HG03139 (cell line): ENCODE measurements around the gene GPR32.
"Not testable (repeated sequence)": the region's sequence is repeated elsewhere in the genome, so short reads cannot be mapped to it uniquely, and the experiment has no call there.

Source experiments
- ATAC-seq: cut with Tn5 transposase; IDR thresholded peaks from one replicate; pipeline ENCODE4 v1.9.1; 2021; ENCODE audit not compliant: unreplicated experiment

The GPR32 gene

DNA sequence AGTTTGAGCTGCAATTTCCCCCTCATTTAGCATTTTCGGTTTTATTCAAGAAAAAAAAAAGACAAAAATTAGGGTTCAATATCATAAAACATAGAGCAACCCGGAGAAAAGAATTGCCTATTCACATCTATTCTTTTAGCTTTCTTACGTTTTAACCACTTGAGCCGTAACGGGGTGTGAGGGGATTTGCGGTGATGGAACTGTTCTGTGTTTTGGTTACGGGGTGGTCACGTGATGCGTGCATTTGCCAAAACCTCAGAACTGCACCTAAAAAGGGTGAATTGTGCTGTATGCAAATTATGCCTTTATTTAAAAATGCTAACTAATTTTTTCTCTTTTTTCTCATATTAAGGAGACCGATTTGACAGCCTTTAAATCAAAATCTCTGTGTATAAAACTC, 25.0 kb upstream of the GPR32 start:
- no peak for ATAC-seq

DNA sequence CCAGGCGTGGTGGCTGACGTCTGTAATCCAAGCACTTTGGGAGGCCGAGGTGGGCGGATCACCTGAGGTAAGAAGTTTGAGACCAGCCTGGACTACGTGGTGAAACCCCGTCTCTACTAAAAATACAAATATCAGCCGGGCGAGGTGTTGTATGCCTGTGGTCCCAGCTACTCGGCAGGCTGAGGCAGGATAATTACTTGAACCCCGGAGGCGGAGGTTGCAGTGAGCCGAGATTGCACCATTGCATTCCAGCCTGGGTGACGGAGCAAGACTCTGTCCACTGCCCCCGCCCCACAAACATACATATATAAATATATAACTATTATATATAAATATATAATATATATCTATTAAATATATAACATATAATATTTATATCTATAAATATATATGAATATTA, 23.1 kb upstream of the GPR32 start:
- ATAC-seq: not testable (repeated sequence)

DNA sequence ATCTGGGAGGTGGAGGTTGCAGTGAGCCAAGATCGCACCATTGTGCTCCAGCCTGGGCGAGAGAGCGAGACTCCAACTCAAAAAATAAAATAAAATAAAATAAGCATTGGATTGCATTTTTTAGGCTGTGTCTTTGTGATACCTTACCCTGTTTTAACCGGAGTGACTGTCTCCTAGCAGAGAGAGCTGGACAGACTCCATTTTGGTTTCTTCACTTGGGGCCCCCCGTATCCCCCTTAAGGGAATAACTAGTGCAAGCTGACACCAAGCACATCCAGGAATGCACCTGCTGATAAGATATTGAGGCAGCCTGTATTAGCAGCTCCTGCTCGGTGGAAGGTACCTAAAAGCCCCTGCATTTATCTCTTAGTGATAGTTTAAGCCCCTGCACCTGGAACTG, 20.8 kb upstream of the GPR32 start:
- ATAC-seq: no peak

- ATAC-seq: no peak
Observed at GRCh38 chr19:50750010-50750409, 20.3 kb upstream of the GPR32 start.

DNA sequence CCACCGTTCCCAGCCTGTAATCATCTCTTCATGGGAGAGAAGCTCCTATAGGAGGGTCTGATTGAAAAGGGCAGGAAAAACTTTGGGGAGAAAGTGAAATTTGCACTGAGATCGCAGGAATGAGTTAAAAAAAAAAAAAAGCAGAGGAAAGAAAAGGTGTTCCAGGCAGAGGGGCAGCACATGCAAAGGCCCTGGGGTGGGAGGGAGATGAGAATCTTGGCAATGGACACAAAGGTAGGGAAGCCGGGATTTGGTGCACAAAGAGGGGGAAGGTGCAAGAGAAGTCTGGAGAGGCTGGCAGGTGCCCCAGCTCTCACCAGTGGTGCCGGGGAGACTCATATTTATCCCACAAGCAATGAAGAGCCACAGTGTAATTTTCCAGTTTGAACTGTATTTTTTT, 16.4 kb upstream of the GPR32 start:
- no peak for ATAC-seq

- ATAC-seq: not testable (repeated sequence)
Observed at GRCh38 chr19:50756244-50756643, 14.0 kb upstream of the GPR32 start.

DNA sequence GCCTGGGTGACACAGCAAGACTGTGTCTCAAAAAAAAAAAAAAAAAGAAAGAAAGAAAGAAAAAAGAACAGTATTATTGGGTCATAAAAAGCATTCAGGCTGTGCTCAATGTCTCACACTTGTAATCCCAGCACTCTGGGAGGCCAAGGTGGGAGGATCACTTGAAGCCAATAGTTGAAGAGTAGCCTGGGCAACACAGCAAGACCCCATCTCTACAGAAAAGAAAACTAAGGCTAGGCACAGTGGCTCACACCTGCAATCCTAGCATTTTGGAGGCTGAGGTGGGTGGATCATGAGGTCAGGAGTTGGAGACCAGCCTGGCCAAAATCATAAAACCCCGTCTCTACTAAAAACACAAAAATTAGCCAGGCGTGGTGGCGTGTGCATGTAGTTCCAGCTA, 12.6 kb upstream of the GPR32 start:
- ATAC-seq: not testable (repeated sequence)

DNA sequence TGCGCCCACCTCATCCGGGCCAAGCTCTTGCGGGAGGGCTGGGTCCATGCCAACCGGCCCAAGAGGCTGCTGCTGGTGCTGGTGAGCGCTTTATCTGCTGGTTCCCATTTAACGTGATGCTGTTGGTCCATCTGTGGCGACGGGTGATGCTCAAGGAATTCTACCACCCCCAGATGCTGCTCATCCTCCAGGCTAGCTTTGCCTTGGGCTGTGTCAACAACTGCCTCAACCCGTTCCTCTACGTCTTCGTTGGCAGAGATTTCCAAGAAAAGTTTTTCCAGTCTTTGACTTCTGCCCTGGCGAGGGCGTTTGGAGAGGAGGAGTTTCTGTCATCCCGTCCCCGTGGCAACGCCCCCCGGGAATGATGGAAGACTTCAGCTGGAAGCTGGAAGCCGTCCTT, 11.2 kb upstream of the GPR32 start:
- ATAC-seq: not testable (repeated sequence)

DNA sequence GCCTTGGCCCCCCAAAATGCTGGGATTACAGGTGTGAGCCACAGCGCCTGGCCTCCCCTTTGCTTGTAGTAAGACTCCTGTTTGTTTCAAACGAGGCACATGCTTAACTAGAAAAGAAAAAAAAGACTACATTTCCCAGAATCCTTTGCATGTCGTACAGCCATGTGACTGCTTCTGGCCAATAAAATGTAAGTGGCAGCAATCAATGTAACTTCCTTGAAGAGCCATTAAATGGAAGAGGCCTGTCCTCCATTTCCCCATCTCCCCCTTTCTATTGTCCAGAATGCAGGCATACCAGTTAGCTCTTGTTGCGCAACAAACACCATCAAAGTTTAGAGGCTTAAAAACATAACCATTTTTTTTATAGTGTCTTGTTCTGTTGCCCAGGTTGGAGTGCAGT, 10.4 kb upstream of the GPR32 start:
- no peak for ATAC-seq

DNA sequence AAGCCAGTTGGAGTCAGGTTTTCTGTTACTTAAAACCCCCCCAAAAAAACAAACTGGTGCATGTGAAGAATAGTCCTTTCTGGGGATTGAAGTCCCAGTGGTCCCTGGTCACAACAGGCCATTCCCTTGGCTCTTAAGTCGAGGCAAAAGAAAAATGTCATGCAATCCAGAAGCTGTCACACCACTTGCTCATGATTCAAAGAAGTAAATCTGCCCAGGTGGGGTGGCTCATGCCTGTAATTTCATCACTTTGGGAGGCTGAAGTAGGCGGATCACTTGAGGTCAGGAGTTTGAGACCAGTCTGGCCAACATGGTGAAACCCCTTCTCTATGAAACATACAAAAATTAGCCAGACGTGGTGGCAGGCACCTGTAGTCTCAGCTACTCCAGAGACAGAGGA, 8.8 kb upstream of the GPR32 start:
- ATAC-seq: not testable (repeated sequence)

GRCh38 chr19:50763521-50763920, 6.7 kb upstream of the GPR32 start:
- not testable (repeated sequence) for ATAC-seq

GRCh38 chr19:50764409-50764808, 5.9 kb upstream of the GPR32 start:
- no peak for ATAC-seq

DNA sequence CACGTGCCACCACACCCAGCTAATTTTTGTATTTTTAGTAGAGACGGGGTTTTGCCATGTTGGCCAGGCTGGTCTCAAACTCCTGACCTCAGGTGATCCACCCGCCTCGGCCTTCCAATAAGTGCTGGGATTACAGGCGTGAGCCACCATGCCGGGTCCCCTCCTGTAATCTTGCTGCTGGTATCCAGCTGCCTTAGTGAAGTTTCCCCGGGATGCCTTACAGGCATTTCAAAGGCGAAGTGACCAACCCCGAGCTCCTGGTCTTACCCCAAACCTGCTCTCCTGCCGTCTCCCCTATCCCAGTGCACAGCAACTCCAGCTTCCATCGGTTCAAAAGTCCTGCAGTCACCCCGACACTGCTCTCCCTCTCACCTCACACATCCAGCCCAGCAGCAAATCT, 3.5 kb upstream of the GPR32 start:
- ATAC-seq: not testable (repeated sequence)

DNA sequence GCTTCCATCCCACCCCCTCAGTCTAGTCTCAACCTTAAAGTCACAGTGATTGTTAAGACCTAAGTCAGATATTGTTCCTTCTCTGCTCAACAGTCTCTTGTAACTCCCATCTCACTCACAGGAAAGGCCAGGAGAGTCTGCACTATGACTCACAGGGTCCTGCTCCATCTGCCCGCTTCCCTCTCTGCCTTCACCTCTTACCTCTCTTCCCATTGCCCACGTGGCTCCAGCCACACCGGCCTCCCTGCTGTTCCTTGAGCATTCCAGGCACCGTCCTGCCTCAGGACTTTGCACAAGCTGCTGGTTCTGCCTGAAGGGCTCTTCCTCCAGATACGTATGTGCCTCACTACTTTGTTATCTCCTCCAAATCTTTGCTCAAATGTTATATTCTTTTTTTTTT, 3.0 kb upstream of the GPR32 start:
- not testable (repeated sequence) for ATAC-seq

DNA sequence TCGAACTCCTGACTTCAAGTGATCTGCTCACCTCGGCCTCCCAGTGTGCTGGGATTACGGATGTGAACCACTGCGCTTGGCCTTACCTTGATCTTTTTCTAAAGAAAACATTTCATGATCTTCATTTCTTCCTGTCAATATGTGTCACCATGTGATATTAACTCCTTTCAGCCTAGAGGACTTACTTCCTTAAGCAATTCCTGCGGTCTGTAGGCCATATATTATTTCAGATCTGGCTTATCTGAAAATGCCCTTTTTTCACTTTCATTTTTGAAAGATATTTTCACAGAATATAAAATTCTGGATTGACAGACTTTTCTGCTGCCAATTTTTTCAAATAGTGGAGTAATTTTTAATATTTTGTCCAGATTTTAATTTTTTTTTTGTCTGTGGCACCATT, 2.0 kb upstream of the GPR32 start:
- ATAC-seq: no peak

- ATAC-seq: no peak
Observed at GRCh38 chr19:50770888-50771287, 624 bp downstream of the GPR32 start.

- ATAC-seq: no peak
Observed at GRCh38 chr19:50772476-50772875, 2.2 kb downstream of the GPR32 start.

DNA sequence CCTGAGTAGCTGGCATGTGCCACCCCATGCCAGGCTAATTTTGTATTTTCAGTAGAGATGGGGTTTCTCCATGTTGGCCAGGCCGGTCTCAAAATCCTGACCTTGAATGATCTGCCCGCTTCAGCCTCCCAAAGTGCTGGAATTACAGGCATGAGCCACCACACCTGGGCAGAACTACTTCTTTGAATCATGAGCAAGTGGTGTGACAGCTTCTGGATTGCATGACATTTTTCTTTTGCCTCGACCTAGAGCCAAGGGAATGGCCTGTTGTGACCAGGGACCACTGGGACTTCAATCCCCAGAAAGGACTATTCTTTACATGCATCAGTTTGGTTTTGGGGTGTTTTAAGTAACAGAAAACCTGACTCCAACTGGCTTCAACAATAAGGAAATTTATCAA, 2.6 kb downstream of the GPR32 start:
- not testable (repeated sequence) for ATAC-seq

DNA sequence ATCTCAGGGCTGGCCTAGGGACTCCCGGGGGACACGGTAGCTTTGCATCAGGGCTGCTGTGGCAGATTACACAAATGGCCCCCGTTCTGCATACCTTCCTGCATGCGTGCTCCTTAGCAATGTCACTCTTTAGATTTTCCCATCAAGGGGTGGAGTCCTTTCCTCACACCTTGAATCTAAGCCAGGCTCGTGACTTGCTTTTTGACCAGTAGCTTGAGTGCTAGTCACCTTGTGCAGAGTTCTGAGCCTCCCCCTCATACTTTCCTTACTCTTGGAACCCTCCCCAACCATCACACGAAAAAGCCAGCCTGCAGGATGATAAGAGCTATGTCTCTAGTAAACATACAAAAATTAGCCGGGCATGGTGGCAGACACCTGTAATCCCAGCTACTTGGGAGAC, 3.2 kb downstream of the GPR32 start:
- not testable (repeated sequence) for ATAC-seq

DNA sequence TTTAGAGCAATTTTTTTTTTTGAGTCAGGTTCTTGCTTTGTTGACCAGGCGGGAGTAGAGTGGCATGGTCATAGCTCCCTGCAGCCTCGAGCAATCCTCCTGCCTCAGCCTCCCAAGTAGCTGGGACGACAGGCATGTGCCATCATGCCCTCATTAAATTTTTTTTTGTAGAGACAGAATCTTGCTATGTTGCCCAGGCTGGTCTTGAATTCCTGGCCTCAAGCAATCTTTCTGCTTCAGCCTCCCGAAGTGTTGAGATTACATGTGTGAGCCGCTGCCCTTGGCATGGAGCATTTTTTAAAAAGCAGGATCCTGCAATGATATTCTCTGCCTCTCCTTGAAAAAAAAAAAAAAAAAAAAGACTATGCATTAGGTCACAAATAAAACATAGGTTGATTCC, 5.9 kb downstream of the GPR32 start:
- ATAC-seq: no peak

DNA sequence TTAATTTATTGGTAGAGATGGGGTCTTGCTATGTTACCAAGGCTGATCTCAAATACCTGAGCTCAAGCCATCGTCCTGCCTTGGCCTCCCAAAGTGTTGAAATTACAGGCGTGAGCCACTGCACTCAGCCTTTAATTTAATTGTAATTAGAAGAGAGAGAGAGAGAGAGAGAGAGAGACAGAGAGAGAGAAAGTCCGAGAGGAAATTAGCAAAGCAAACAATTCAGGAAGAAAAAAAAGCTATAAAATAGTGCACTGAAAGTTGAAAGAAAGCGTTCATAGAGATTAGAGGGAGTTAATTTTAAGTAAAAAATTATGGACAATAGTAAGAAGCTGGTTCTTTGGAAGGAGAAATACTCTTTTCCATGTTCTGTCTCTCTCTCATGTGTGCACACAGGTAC, 7.0 kb downstream of the GPR32 start:
- ATAC-seq: no peak

DNA sequence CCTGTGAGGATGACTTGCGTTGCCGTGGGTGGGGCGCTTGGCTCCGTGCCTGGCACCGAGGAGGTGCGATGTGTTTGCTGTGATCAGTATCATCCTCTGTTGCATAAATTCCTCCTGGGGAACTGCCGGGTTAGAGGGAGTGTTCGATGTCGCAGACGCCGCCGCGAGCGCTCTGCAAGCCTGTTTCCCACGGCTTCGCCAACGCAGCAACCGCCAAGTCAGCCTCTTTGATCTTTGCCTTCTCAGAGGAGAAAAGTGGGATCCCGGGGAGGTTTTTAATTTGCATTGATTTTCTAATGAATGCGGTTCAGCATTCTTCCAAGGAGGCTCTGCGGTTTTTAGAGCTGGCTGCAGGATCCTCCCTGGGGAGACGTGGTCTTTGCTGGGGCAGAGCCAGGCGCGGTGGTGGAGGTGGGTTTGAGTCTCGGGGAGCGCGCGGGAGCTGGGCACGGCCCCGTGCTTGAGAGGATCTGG, 7.6 kb downstream of the GPR32 start:
- no peak for ATAC-seq

GRCh38 chr19:50778906-50779430, 8.7 kb downstream of the GPR32 start:
- ATAC-seq: no peak
